OCI-LY1 (cell line): ENCODE results near the gene ETV6.

Experiments used
- H2AFZ ChIP-seq: fragments of 200-600 bp; sonication (generic), shearing (Covaris generic); 2 replicates; pipeline ENCODE4 v1.6.0; 2014; ENCODE audit warnings: antibody characterized with exemption, mild to moderate bottlenecking, low read length
- H3F3A ChIP-seq: fragments of 200-600 bp; sonication (generic), shearing (Covaris generic); 2 replicates; pipeline ENCODE4 v1.6.0; 2014; ENCODE audit warnings: mild to moderate bottlenecking, antibody characterized with exemption, low read length, moderate library complexity; ENCODE audit not compliant: insufficient read depth
- H3K27ac ChIP-seq: fragments of 200-600 bp; sonication (generic); 2 replicates; pipeline ENCODE4 v1.5.1; 2014; ENCODE audit warnings: low read length, mixed run types, mild to moderate bottlenecking, low read depth; ENCODE audit not compliant: poor library complexity, severe bottlenecking
- H3K27me3 ChIP-seq: fragments of 200-600 bp; sonication (generic); 2 replicates; pipeline ENCODE4 v1.6.0; 2014; ENCODE audit warnings: antibody characterized with exemption, mild to moderate bottlenecking, low read length, moderate library complexity; ENCODE audit not compliant: insufficient read depth
- H3K36me3 ChIP-seq: fragments of 200-600 bp; sonication (generic); 2 replicates; pipeline ENCODE4 v1.6.1; 2014; ENCODE audit warnings: mild to moderate bottlenecking, antibody characterized with exemption, low read length, moderate library complexity, mixed read lengths; ENCODE audit not compliant: insufficient read depth
- H3K4me1 ChIP-seq: fragments of 200-600 bp; sonication (generic); 2 replicates; pipeline ENCODE4 v1.5.1; 2014; ENCODE audit warnings: mild to moderate bottlenecking, low read length, moderate library complexity; ENCODE audit not compliant: insufficient read depth, severe bottlenecking
- H3K4me2 ChIP-seq: fragments of 200-600 bp; sonication (generic), shearing (Covaris generic); 2 replicates; pipeline ENCODE4 v1.6.1; 2014; ENCODE audit warnings: low read length
- H3K4me3 ChIP-seq: fragments of 200-600 bp; sonication (generic); 2 replicates; pipeline ENCODE4 v1.5.1; 2014; ENCODE audit warnings: low read length, low read depth, mild to moderate bottlenecking, mixed read lengths; ENCODE audit not compliant: poor library complexity, severe bottlenecking
- H3K79me2 ChIP-seq: fragments of 200-600 bp; shearing (Covaris generic); 2 replicates; pipeline ENCODE4 v1.6.1; 2016; ENCODE audit warnings: mixed run types, low read length, mixed read lengths; ENCODE audit not compliant: insufficient read depth
- H3K9ac ChIP-seq: fragments of 200-600 bp; sonication (generic), shearing (Covaris generic); 2 replicates; pipeline ENCODE4 v1.6.1; 2014; ENCODE audit warnings: mild to moderate bottlenecking, low read length, mixed read lengths
- H3K9me2 ChIP-seq: fragments of 200-600 bp; sonication (generic), shearing (Covaris generic); 2 replicates; pipeline ENCODE4 v1.6.1; 2014; ENCODE audit warnings: low read depth, mild to moderate bottlenecking, low read length, mixed read lengths
- H3K9me3 ChIP-seq: fragments of 200-600 bp; shearing (Covaris generic); 2 replicates; pipeline ENCODE4 v1.6.1; 2014; ENCODE audit warnings: low read length, mixed read lengths
- H4K20me1 ChIP-seq: fragments of 200-600 bp; sonication (generic), shearing (Covaris generic); 2 replicates; pipeline ENCODE4 v1.6.0; 2016; ENCODE audit warnings: mild to moderate bottlenecking, low read length; ENCODE audit not compliant: insufficient read depth
- EZH2 ChIP-seq: fragments of 200-600 bp; sonication (generic), shearing (Covaris generic); IDR thresholded peaks from 2 replicates; pipeline ENCODE4 v1.8.0; 2017; ENCODE audit warnings: borderline replicate concordance, mixed run types, mild to moderate bottlenecking, antibody characterized with exemption, low read length, moderate library complexity, mixed read lengths
- TF ChIP-seq, protein P1 (sequence below): fragments of 200-600 bp; sonication (generic), shearing (Covaris generic); IDR thresholded peaks from 2 replicates; pipeline ENCODE4 v1.5.1; 2017; ENCODE audit warnings: mild to moderate bottlenecking, antibody characterized with exemption, low read length, moderate library complexity, mixed read lengths

Gene ETV6

DNA sequence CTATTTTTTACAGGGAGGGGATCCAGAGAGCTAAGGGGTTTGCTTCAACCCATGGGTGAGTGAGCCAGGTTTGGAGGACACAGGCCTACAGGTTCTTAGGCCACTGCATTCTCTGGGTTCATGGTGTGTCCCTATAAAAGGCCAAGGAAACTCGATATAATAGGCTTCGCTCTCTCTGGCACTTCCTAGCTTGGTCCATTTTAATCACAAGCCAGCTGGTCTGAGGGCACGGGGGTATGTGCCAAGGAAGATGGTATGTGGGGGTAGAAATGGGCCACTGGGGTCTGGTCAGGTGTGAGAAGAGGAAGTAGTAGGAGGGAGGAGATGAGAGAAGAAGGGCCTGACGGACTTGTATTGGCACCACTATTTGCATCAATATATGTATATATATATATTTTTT, 4.9 kb downstream of the ETV6 start:
- Histone ChIP-seq H3K9me2 (no peaks in the 10 kb centered on the region), H3F3A (0 out of 2 replicates have a peak, but pooled peaks cover 4% of the 10 kb centered on the region), H3K4me2 (peak overlapping the region; percentile 27; the same call in 1 of the 2 replicates), H2AFZ (no peak overlapping the region), H3K27me3 (no peaks in the 10 kb centered on the region), H3K4me1 (peaks cover 38% of the 10 kb centered on the region), H3K9ac (no peak overlapping the region; the same call in 1 of the 2 replicates), H3K4me3 (no peak overlapping the region), H3K79me2 (no peaks in the 10 kb centered on the region; the same call in 1 of the 2 replicates), H3K27ac (peak overlapping the region; percentile 90), H4K20me1 (no peaks in the 10 kb centered on the region), H3K36me3 (no peaks in the 10 kb centered on the region), H3K9me3 (no peaks in the 10 kb centered on the region)
- no peak for TF ChIP-seq EZH2
- TF ChIP-seq, protein P1, sequence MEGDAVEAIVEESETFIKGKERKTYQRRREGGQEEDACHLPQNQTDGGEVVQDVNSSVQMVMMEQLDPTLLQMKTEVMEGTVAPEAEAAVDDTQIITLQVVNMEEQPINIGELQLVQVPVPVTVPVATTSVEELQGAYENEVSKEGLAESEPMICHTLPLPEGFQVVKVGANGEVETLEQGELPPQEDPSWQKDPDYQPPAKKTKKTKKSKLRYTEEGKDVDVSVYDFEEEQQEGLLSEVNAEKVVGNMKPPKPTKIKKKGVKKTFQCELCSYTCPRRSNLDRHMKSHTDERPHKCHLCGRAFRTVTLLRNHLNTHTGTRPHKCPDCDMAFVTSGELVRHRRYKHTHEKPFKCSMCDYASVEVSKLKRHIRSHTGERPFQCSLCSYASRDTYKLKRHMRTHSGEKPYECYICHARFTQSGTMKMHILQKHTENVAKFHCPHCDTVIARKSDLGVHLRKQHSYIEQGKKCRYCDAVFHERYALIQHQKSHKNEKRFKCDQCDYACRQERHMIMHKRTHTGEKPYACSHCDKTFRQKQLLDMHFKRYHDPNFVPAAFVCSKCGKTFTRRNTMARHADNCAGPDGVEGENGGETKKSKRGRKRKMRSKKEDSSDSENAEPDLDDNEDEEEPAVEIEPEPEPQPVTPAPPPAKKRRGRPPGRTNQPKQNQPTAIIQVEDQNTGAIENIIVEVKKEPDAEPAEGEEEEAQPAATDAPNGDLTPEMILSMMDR, result no peak

- Histone ChIP-seq H4K20me1 (no peaks in the 10 kb centered on the region), H3K27ac (peak overlapping the region; percentile 90), H3K4me2 (peak overlapping the region; percentile 16; the same call in 1 of the 2 replicates)
These were observed 5.3 kb downstream of the ETV6 start for GRCh38 chr12:11654802-11655201.

GRCh38 chr12:11655842-11656241, 6.4 kb downstream of the ETV6 start:
- no peaks in the 10 kb centered on the region; the same call in 1 of the 2 replicates for H3K79me2 ChIP-seq
- TF ChIP-seq, protein P1, result no peak
- TF ChIP-seq EZH2, result no peak
- H3K36me3 ChIP-seq, result no peaks in the 10 kb centered on the region
- H4K20me1 ChIP-seq, result no peaks in the 10 kb centered on the region
- no peaks in the 10 kb centered on the region for H3K27me3 ChIP-seq
- H3K4me2 ChIP-seq, result no peak overlapping the region
- peaks cover 38% of the 10 kb centered on the region for H3K4me1 ChIP-seq
- H3K9me3 ChIP-seq, result no peaks in the 10 kb centered on the region
- H3K9ac ChIP-seq, result no peak overlapping the region
- no peak overlapping the region for H3K27ac ChIP-seq
- H2AFZ ChIP-seq, result no peak overlapping the region
- H3K4me3 ChIP-seq, result no peak overlapping the region
- H3K9me2 ChIP-seq, result no peaks in the 10 kb centered on the region
- 0 out of 2 replicates have a peak, but pooled peaks cover 4% of the 10 kb centered on the region for H3F3A ChIP-seq

More at GRCh38 chr12:11654802-11655201, 5.3 kb downstream of the ETV6 start:
- TF ChIP-seq, protein P1, result no peak
- no peak for TF ChIP-seq EZH2
- no peaks in the 10 kb centered on the region; the same call in 1 of the 2 replicates for H3K79me2 ChIP-seq
- no peak overlapping the region for H3K4me3 ChIP-seq
- H3K9ac ChIP-seq, result no peak overlapping the region
- no peaks in the 10 kb centered on the region for H3K36me3 ChIP-seq
- no peaks in the 10 kb centered on the region for H3K9me2 ChIP-seq
- no peaks in the 10 kb centered on the region for H3K9me3 ChIP-seq
- no peak overlapping the region for H2AFZ ChIP-seq
- peaks cover 38% of the 10 kb centered on the region for H3K4me1 ChIP-seq
- 0 out of 2 replicates have a peak, but pooled peaks cover 4% of the 10 kb centered on the region for H3F3A ChIP-seq
- no peaks in the 10 kb centered on the region for H3K27me3 ChIP-seq
